Measurements from ENCODE around the gene PKN1. TPM values are rescaled to one million over a fixed set of nuclear protein-coding genes. Genes with fewer than 3 reads are reported as not detected.

The PKN1 gene
- total RNA-seq, 1 donor from 2014 or later, result 57.9 TPM

- Histone ChIP-seq H3K9me3 (ENCODE audit: control insufficient read depth in 3 of 3, low read length in 3 of 3) (no peaks in the 10 kb centered on the region), H3K27me3 (ENCODE audit: control insufficient read depth in 3 of 3, insufficient read depth in 3 of 3, low read length in 3 of 3) (peaks cover 3 to 31% (median 13%) of the 10 kb centered on the region in 3 donors), H3K4me1 (ENCODE audit: control insufficient read depth in 3 of 3, insufficient read depth in 3 of 3, low read length in 3 of 3) (peaks cover 0 to 4% (median under 1%) of the 10 kb centered on the region in 3 donors), H3K9ac (ENCODE audit: low read depth in 1 of 3, low read length in 3 of 3) (no peak overlapping the region), H3K36me3 (ENCODE audit: control insufficient read depth in 3 of 3, insufficient read depth in 3 of 3, low read length in 3 of 3) (peaks cover 25 to 31% (median 30%) of the 10 kb centered on the region in 3 donors), H3K4me3 (ENCODE audit: low read length in 3 of 3) (no peak overlapping the region), H3K27ac (ENCODE audit: low read depth, low read length) (no peak overlapping the region)
Observed at GRCh38 chr19:14479975-14480699, 47.0 kb downstream of the PKN1 start.

DNA sequence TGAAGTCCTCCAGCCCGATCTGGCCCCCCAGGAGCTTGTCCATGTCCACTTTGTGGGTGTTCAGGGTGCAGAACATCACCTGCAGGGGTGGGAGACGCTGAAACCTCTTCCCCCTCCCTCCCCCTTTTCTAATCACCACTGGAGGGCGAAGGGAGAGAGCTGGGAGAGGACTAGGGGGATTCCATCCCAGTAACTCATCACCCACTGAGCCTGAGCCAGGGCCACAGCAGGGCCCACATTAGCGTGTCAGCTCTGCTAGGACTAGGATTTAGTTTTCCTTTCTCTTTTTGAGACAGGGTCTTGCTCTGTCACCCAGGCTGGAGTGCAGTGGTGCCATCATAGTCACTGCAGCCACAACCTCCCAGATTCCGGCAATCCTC is 47.6 kb downstream of the PKN1 start:
- Histone ChIP-seq H3K4me3 (ENCODE audit: low read length in 3 of 3) (no peak overlapping the region), H3K27ac (ENCODE audit: low read depth, low read length) (no peak overlapping the region), H3K27me3 (ENCODE audit: control insufficient read depth in 3 of 3, insufficient read depth in 3 of 3, low read length in 3 of 3) (peaks cover 3 to 30% (median 12%) of the 10 kb centered on the region in 3 donors), H3K9me3 (ENCODE audit: control insufficient read depth in 3 of 3, low read length in 3 of 3) (no peaks in the 10 kb centered on the region), H3K9ac (ENCODE audit: low read depth in 1 of 3, low read length in 3 of 3) (no peak overlapping the region), H3K4me1 (ENCODE audit: control insufficient read depth in 3 of 3, insufficient read depth in 3 of 3, low read length in 3 of 3) (peaks cover 0 to 4% (median 0%) of the 10 kb centered on the region in 3 donors), H3K36me3 (ENCODE audit: control insufficient read depth in 3 of 3, insufficient read depth in 3 of 3, low read length in 3 of 3) (peaks cover 25 to 31% (median 30%) of the 10 kb centered on the region in 3 donors)

DNA sequence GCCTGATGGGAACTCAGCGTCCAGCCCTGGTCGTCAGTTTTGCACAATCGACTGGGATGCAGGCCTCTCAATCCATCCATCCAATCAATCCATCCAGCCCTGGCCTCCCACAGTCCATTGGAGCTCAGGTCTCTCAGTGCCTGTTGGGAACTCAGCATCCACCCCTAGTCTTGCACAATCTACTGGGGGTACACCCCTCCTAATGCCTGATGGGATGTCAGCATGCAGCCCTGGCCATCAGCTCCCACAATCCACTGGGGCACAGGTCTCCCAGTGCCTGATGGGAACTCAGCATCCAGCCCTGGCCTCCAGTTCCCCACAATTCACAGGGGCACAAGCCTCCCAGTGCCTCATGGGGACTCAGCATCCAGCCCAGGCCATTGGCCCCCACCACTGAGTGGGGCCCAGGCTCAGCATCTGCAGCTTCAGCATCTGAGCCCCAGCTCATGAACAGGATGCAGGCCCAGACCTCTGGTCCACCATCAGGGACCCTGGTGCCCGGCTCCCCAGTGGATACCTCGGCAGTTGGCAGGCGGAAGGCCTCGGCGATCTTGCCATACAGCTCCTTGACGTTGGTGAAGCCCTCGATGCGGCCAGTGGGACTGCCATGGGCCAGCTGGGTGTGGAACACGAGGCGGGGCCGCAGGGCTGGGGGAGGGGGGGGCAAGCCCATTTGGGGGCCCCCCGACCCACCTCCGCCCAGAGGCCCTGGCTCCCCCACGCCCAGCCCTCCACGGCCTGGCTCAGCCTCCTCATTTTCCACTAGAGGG is 49.3 kb downstream of the PKN1 start:
- Histone ChIP-seq H3K36me3 (ENCODE audit: control insufficient read depth in 3 of 3, insufficient read depth in 3 of 3, low read length in 3 of 3) (peaks cover 25 to 31% (median 29%) of the 10 kb centered on the region in 3 donors), H3K9me3 (ENCODE audit: control insufficient read depth in 3 of 3, low read length in 3 of 3) (no peaks in the 10 kb centered on the region)

GRCh38 chr19:14487370-14488125 is 54.4 kb downstream of the PKN1 start:
- Histone ChIP-seq H3K27me3 (ENCODE audit: control insufficient read depth in 3 of 3, insufficient read depth in 3 of 3, low read length in 3 of 3) (no peaks in the 10 kb centered on the region), H3K4me1 (ENCODE audit: control insufficient read depth in 3 of 3, insufficient read depth in 3 of 3, low read length in 3 of 3) (no peaks in the 10 kb centered on the region), H3K9ac (ENCODE audit: low read depth in 1 of 3, low read length in 3 of 3) (no peak overlapping the region), H3K36me3 (ENCODE audit: control insufficient read depth in 3 of 3, insufficient read depth in 3 of 3, low read length in 3 of 3) (peaks cover 0 to 10% (median 9%) of the 10 kb centered on the region in 3 donors), H3K27ac (ENCODE audit: low read depth, low read length) (no peak overlapping the region), H3K4me3 (ENCODE audit: low read length in 3 of 3) (no peak overlapping the region), H3K9me3 (ENCODE audit: control insufficient read depth in 3 of 3, low read length in 3 of 3) (no peaks in the 10 kb centered on the region)

More for the DNA sequence above, 49.3 kb downstream of the PKN1 start:
- Histone ChIP-seq H3K27ac (ENCODE audit: low read depth, low read length) (no peak overlapping the region), H3K4me3 (ENCODE audit: low read length in 3 of 3) (no peak overlapping the region), H3K27me3 (ENCODE audit: control insufficient read depth in 3 of 3, insufficient read depth in 3 of 3, low read length in 3 of 3) (peaks cover 0 to 15% (median 0%) of the 10 kb centered on the region in 3 donors), H3K9ac (ENCODE audit: low read depth in 1 of 3, low read length in 3 of 3) (no peak overlapping the region), H3K4me1 (ENCODE audit: control insufficient read depth in 3 of 3, insufficient read depth in 3 of 3, low read length in 3 of 3) (peaks cover 0 to 2% (median 0%) of the 10 kb centered on the region in 3 donors)

GRCh38 chr19:14492756-14493337 is 59.7 kb downstream of the PKN1 start:
- no peak overlapping the region for H3K4me3 ChIP-seq (ENCODE audit: low read length in 3 of 3)
- H3K36me3 ChIP-seq (ENCODE audit: control insufficient read depth in 3 of 3, insufficient read depth in 3 of 3, low read length in 3 of 3), result peaks cover 0 to 13% (median 8%) of the 10 kb centered on the region in 3 donors
- H3K4me1 ChIP-seq (ENCODE audit: control insufficient read depth in 3 of 3, insufficient read depth in 3 of 3, low read length in 3 of 3), result peaks cover 21 to 28% (median 26%) of the 10 kb centered on the region in 3 donors
- no peaks in the 10 kb centered on the region for H3K27me3 ChIP-seq (ENCODE audit: control insufficient read depth in 3 of 3, insufficient read depth in 3 of 3, low read length in 3 of 3)
- H3K9ac ChIP-seq (ENCODE audit: low read depth in 1 of 3, low read length in 3 of 3), result no peak overlapping the region
- H3K9me3 ChIP-seq (ENCODE audit: control insufficient read depth in 3 of 3, low read length in 3 of 3), result no peaks in the 10 kb centered on the region
- H3K27ac ChIP-seq (ENCODE audit: low read depth, low read length), result no peak overlapping the region

- no peaks in the 10 kb centered on the region for H3K27me3 ChIP-seq (ENCODE audit: control insufficient read depth in 3 of 3, insufficient read depth in 3 of 3, low read length in 3 of 3)
- H3K36me3 ChIP-seq (ENCODE audit: control insufficient read depth in 3 of 3, insufficient read depth in 3 of 3, low read length in 3 of 3), result peaks cover 0 to 7% (median 3%) of the 10 kb centered on the region in 3 donors
- H3K4me3 ChIP-seq (ENCODE audit: low read length in 3 of 3), result peak overlapping the region in 1 of 3 donors; percentile 43
- H3K4me1 ChIP-seq (ENCODE audit: control insufficient read depth in 3 of 3, insufficient read depth in 3 of 3, low read length in 3 of 3), result peaks cover 21 to 28% (median 27%) of the 10 kb centered on the region in 3 donors
- no peaks in the 10 kb centered on the region for H3K9me3 ChIP-seq (ENCODE audit: control insufficient read depth in 3 of 3, low read length in 3 of 3)
- H3K9ac ChIP-seq (ENCODE audit: low read depth in 1 of 3, low read length in 3 of 3), result peak overlapping the region in 2 of 3 donors; percentile 50 to 51
- H3K27ac ChIP-seq (ENCODE audit: low read depth, low read length), result no peak overlapping the region
Observed at GRCh38 chr19:14494411-14494810, 61.3 kb downstream of the PKN1 start.

GRCh38 chr19:14494910-14495671 is 62.0 kb downstream of the PKN1 start:
- peaks cover 0 to 7% (median 3%) of the 10 kb centered on the region in 3 donors for H3K36me3 ChIP-seq (ENCODE audit: control insufficient read depth in 3 of 3, insufficient read depth in 3 of 3, low read length in 3 of 3)
- peaks cover 21 to 28% (median 27%) of the 10 kb centered on the region in 3 donors for H3K4me1 ChIP-seq (ENCODE audit: control insufficient read depth in 3 of 3, insufficient read depth in 3 of 3, low read length in 3 of 3)
- H3K4me3 ChIP-seq (ENCODE audit: low read length in 3 of 3), result peak overlapping the region; percentile 69 to 76 (median 75)
- no peaks in the 10 kb centered on the region for H3K27me3 ChIP-seq (ENCODE audit: control insufficient read depth in 3 of 3, insufficient read depth in 3 of 3, low read length in 3 of 3)
- H3K9ac ChIP-seq (ENCODE audit: low read depth in 1 of 3, low read length in 3 of 3), result peak overlapping the region; percentile 52 to 74 (median 53)
- H3K9me3 ChIP-seq (ENCODE audit: control insufficient read depth in 3 of 3, low read length in 3 of 3), result no peaks in the 10 kb centered on the region
- no peak overlapping the region for H3K27ac ChIP-seq (ENCODE audit: low read depth, low read length)

DNA sequence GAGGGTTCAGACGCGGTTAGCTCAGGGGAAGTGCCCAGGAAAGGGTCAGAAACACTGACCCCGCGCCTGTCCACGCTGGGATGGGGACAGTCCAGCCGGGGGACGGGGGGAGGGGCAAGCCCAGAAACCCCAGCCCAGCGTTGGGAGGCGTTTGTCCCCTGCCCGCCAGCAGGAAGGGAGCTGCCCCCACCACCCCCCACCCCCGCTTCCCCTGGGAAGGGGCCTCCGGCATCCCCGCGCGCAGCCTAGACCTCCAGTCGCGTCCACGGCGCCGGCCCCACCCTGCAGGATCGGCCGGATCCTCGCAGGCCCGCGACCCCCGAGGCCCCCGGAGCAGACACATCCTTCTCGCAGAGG is 62.5 kb downstream of the PKN1 start:
- peak overlapping the region; percentile 52 to 74 (median 53) for H3K9ac ChIP-seq (ENCODE audit: low read depth in 1 of 3, low read length in 3 of 3)
- peaks cover 21 to 28% (median 27%) of the 10 kb centered on the region in 3 donors for H3K4me1 ChIP-seq (ENCODE audit: control insufficient read depth in 3 of 3, insufficient read depth in 3 of 3, low read length in 3 of 3)
- H3K27me3 ChIP-seq (ENCODE audit: control insufficient read depth in 3 of 3, insufficient read depth in 3 of 3, low read length in 3 of 3), result no peaks in the 10 kb centered on the region
- H3K9me3 ChIP-seq (ENCODE audit: control insufficient read depth in 3 of 3, low read length in 3 of 3), result no peaks in the 10 kb centered on the region
- H3K27ac ChIP-seq (ENCODE audit: low read depth, low read length), result peak overlapping the region; percentile 12
- H3K4me3 ChIP-seq (ENCODE audit: low read length in 3 of 3), result peak overlapping the region; percentile 69 to 76 (median 75)
- H3K36me3 ChIP-seq (ENCODE audit: control insufficient read depth in 3 of 3, insufficient read depth in 3 of 3, low read length in 3 of 3), result peaks cover 0 to 7% (median 3%) of the 10 kb centered on the region in 3 donors

Measured in skeletal muscle tissue (tissue), 4 donors.